Liver (tissue), 3 donors: ENCODE results near the gene ZFP1.

Source experiments
- EGR1 ChIP-seq, 2 donors: IDR thresholded peaks; 2 replicates each; pipeline ENCODE4 v1.6.1; 2016 to 2018; ENCODE audit warnings: antibody characterized with exemption in 2 of 2, low read depth in 2 of 2
- HNF4G ChIP-seq: IDR thresholded peaks from 2 replicates; pipeline ENCODE4 v1.6.1; 2016; ENCODE audit warnings: antibody characterized with exemption
- JUND ChIP-seq, 2 donors: IDR thresholded peaks; 2 replicates each; pipeline ENCODE4 v1.6.1; 2016; ENCODE audit warnings: antibody characterized with exemption in 2 of 2
- NR2F2 ChIP-seq: IDR thresholded peaks from 2 replicates; pipeline ENCODE4 v1.6.1; 2016; ENCODE audit warnings: antibody characterized with exemption
- TF ChIP-seq, protein P1 (sequence below): fragments of 150-350 bp; IDR thresholded peaks from 2 replicates; pipeline ENCODE4 v1.5.1; 2017; ENCODE audit warnings: improper control_type of control experiment, low read depth, low read length; ENCODE audit not compliant: missing input control
- TF ChIP-seq, protein P2 (sequence below): IDR thresholded peaks from 2 replicates; pipeline ENCODE4 v1.6.1; 2016; ENCODE audit warnings: antibody characterized with exemption
- TF ChIP-seq, protein P3 (sequence below): IDR thresholded peaks from 2 replicates; pipeline ENCODE4 v1.6.1; 2016; ENCODE audit warnings: antibody characterized with exemption
- donor health status: healthy.
- donor health status: healthy.

DNA sequence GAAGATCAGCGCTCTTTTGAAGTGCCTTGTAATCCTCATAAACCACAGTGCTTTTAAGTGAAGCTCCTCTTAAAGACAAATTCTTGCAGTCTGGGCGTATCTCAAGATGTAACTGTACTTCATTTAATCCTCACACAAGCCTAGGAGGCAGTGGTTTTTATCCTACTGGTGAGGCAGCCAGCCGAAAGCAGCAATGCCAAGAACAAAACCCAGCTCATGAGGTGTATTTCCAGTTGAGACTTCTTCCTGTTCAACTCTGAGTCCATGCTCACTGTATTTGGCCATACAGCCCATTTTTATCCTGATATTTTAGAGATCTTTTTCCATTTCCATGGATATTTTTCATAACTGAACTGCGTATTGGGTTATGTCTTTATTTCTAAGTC is 44.9 kb downstream of the ZFP1 start:
- TF ChIP-seq, protein P1, sequence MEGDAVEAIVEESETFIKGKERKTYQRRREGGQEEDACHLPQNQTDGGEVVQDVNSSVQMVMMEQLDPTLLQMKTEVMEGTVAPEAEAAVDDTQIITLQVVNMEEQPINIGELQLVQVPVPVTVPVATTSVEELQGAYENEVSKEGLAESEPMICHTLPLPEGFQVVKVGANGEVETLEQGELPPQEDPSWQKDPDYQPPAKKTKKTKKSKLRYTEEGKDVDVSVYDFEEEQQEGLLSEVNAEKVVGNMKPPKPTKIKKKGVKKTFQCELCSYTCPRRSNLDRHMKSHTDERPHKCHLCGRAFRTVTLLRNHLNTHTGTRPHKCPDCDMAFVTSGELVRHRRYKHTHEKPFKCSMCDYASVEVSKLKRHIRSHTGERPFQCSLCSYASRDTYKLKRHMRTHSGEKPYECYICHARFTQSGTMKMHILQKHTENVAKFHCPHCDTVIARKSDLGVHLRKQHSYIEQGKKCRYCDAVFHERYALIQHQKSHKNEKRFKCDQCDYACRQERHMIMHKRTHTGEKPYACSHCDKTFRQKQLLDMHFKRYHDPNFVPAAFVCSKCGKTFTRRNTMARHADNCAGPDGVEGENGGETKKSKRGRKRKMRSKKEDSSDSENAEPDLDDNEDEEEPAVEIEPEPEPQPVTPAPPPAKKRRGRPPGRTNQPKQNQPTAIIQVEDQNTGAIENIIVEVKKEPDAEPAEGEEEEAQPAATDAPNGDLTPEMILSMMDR: no peak
- TF ChIP-seq HNF4G: no peak
- TF ChIP-seq, protein P2, sequence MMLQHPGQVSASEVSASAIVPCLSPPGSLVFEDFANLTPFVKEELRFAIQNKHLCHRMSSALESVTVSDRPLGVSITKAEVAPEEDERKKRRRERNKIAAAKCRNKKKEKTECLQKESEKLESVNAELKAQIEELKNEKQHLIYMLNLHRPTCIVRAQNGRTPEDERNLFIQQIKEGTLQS: no peak
- TF ChIP-seq EGR1 (IDR thresholded peaks at IDR 0.05; ENCODE audit: low read depth in 2 of 2): no peak
- TF ChIP-seq NR2F2: no peak
- TF ChIP-seq JUND (IDR thresholded peaks at IDR 0.05): no peak
- TF ChIP-seq, protein P3, sequence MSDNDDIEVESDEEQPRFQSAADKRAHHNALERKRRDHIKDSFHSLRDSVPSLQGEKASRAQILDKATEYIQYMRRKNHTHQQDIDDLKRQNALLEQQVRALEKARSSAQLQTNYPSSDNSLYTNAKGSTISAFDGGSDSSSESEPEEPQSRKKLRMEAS: no peak
